HepG2 (cell line): ENCODE results near the gene CLEC16A. TPM values are rescaled to one million over a fixed set of nuclear protein-coding genes. Genes with fewer than 3 reads are reported as not detected.

Experiments
- CENPBD1 ChIP-seq: sonication (generic); formaldehyde crosslinking; IDR thresholded peaks from 2 replicates; pipeline ENCODE4 v1.8.0; 2022; ENCODE audit warnings: missing genetic modification reagents, low read depth, mild to moderate bottlenecking, borderline replicate concordance
- HNF4G ChIP-seq, 2 experiments: sonication (generic) in 1 of 2; formaldehyde crosslinking in 1 of 2; IDR thresholded peaks; 2 replicates each; pipeline versions ENCODE4 v1.4.0 to v1.6.1; 2011 to 2020; ENCODE audit warnings: borderline replicate concordance in 2 of 2, low read depth in 2 of 2, mild to moderate bottlenecking in 2 of 2, low read length in 1 of 2, missing genetic modification reagents in 1 of 2, moderate library complexity in 1 of 2
- MIER3 ChIP-seq: IDR thresholded peaks from 2 replicates; pipeline ENCODE4 v1.6.1; 2016; ENCODE audit warnings: missing compliant biosample characterization, borderline replicate concordance
- SIX4 ChIP-seq: sonication (generic); formaldehyde crosslinking; IDR thresholded peaks from 2 replicates; pipeline ENCODE4 v1.4.0; 2020; ENCODE audit warnings: missing genetic modification reagents
- STAT5B ChIP-seq: sonication (generic); formaldehyde crosslinking; IDR thresholded peaks from 2 replicates; pipeline ENCODE4 v1.4.0; 2020; ENCODE audit warnings: missing genetic modification reagents
- WIZ ChIP-seq: sonication (generic); formaldehyde crosslinking; IDR thresholded peaks from 2 replicates; pipeline ENCODE4 v1.5.1; 2020; ENCODE audit warnings: mild to moderate bottlenecking, missing genetic modification reagents
- ZNF337 ChIP-seq: sonication (generic); formaldehyde crosslinking; IDR thresholded peaks from 2 replicates; pipeline ENCODE4 v1.5.1; 2020; ENCODE audit warnings: missing genetic modification reagents, low read depth, mild to moderate bottlenecking, borderline replicate concordance
- ZNF557 ChIP-seq: sonication (generic); formaldehyde crosslinking; IDR thresholded peaks from 2 replicates; pipeline ENCODE4 v1.4.0; 2020; ENCODE audit warnings: missing genetic modification reagents
- ZNF570 ChIP-seq: sonication (generic); formaldehyde crosslinking; IDR thresholded peaks from 2 replicates; pipeline ENCODE4 v1.4.0; 2020; ENCODE audit warnings: mild to moderate bottlenecking, missing genetic modification reagents, borderline replicate concordance
- polyA plus RNA-seq, 8 experiments: library from polyadenylated mRNA; depleted of rRNA in 3 of 8; stranded (reverse) in 7 of 8; unstranded in 1 of 8; fragments of >200 nt; fragmentation: Illumina TruSeq in 4 of 8; extraction: Trizol in 4 of 8; gene quantifications; 2 replicates each; pipeline versions ENCODE4 v1.2.1 to v1.2.3, GENCODE V29; 2011 to 2016; ENCODE audit warnings: low read depth in 4 of 8, missing spikeins in 1 of 8, mixed read lengths in 1 of 8; ENCODE audit not compliant: insufficient read depth in 1 of 8
- total RNA-seq, 5 experiments: library from RNA; depleted of rRNA; stranded (reverse); fragments of >200 nt; fragmentation: Illumina TruSeq; extraction: Trizol; gene quantifications; 2 replicates each; pipeline ENCODE4 v1.2.3, GENCODE V29; 2016; ENCODE audit warnings: low read depth in 1 of 5
- TF ChIP-seq, protein P1 (sequence below): sonication (generic); formaldehyde crosslinking; IDR thresholded peaks from 2 replicates; pipeline ENCODE4 v1.5.0; 2020; ENCODE audit warnings: mild to moderate bottlenecking, missing genetic modification reagents

The CLEC16A gene
- total and polyA plus RNA-seq, 2 of the 13 experiments (the other 11 are each of a cell fraction or from before 2014, with no cell fraction given): 8.5 to 10.3 TPM

DNA sequence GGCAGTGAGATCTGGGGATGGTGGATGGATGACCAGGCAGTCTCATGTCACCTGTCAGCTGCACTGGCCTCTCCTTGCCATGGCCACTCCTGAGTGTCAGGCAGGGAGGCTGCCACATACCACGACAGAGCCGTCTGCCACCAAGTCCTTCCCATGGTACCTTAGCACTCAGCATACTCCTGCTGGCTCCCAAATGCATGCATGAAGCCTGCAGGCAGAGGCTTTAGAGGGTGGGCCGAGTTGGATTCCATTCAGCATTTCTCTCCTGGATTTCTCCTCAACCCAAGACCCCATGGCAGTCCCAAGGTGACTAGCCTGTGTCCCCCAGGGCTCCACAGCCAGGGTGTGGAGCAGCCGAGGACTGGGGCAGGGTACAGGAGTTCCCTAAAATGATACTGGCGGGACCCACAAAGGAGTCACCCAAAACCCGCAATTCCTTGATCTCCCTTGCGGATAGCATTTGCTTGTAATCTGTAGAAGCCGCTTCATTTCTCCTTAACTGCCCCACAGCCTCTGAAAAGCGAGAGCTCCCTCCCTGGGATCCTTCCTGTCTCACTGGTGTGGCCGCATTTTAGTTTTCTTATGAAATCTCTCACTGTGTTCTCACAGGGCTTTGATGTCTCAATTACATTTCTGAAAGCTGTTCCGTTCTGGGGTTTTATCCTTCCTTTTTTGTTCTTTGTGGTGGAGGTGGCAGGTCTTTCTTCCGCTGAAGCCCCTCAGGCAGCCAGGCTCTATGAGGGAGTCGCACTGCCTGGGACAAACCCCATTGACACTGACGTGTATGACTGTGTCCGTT lies 170.2 kb downstream of the CLEC16A start (continued):
- TF ChIP-seq CENPBD1 (CRISPR knock-in tag) (no peak), WIZ (CRISPR knock-in tag) (no peak), ZNF570 (CRISPR knock-in tag) (no peak), STAT5B (CRISPR knock-in tag) (no peak), SIX4 (CRISPR knock-in tag) (no peak), ZNF337 (CRISPR knock-in tag) (no peak), HNF4G (IDR thresholded peaks at IDR 0.05; ENCODE audit: borderline replicate concordance, low read depth, low read length) (no peak), HNF4G (CRISPR knock-in tag; IDR thresholded peaks at IDR 0.05; ENCODE audit: borderline replicate concordance, low read depth) (no peak), MIER3 (CRISPR knock-in tag) (no peak), ZNF557 (CRISPR knock-in tag) (no peak)
- TF ChIP-seq, protein P1, sequence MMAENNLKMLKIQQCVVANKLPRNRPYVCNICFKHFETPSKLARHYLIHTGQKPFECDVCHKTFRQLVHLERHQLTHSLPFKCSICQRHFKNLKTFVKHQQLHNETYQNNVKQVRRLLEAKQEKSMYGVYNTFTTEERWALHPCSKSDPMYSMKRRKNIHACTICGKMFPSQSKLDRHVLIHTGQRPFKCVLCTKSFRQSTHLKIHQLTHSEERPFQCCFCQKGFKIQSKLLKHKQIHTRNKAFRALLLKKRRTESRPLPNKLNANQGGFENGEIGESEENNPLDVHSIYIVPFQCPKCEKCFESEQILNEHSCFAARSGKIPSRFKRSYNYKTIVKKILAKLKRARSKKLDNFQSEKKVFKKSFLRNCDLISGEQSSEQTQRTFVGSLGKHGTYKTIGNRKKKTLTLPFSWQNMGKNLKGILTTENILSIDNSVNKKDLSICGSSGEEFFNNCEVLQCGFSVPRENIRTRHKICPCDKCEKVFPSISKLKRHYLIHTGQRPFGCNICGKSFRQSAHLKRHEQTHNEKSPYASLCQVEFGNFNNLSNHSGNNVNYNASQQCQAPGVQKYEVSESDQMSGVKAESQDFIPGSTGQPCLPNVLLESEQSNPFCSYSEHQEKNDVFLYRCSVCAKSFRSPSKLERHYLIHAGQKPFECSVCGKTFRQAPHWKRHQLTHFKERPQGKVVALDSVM: no peak
